Liver (tissue), 9 donors: Measurements from ENCODE around the gene SLC25A29. TPM values are rescaled to one million over a fixed set of nuclear protein-coding genes. Genes with fewer than 3 reads are reported as not detected.
A peak's percentile ranks its signal among the peaks of the same experiment; 100 is the strongest.

Experiments
- DNase-seq: peaks from one replicate; pipeline ENCODE4 v3.0.0-alpha.2; 2017; ENCODE audit warnings: low spot score
- H3K27ac ChIP-seq, 2 donors: one replicate each; pipeline ENCODE4 v1.7.0; 2013; ENCODE audit warnings: inconsistent platforms in 2 of 2, low read length in 2 of 2, control low read depth in 1 of 2, low read depth in 1 of 2, mild to moderate bottlenecking in 1 of 2
- H3K27me3 ChIP-seq, 4 donors: one replicate each; pipeline versions ENCODE4 v1.6.1 to v1.7.0; 2013; ENCODE audit warnings: low read length in 3 of 4, inconsistent platforms in 1 of 4, mild to moderate bottlenecking in 1 of 4, moderate library complexity in 1 of 4; ENCODE audit not compliant: control insufficient read depth in 4 of 4, insufficient read depth in 4 of 4
- H3K36me3 ChIP-seq, 4 donors: one replicate each; pipeline versions ENCODE4 v1.6.1 to v1.7.0; 2013; ENCODE audit warnings: low read length in 3 of 4, mild to moderate bottlenecking in 3 of 4, low read depth in 1 of 4, moderate library complexity in 1 of 4; ENCODE audit not compliant: control insufficient read depth in 4 of 4, insufficient read depth in 3 of 4
- H3K4me1 ChIP-seq, 4 donors: one replicate each; pipeline versions ENCODE4 v1.6.1 to v1.7.0; 2013; ENCODE audit warnings: low read length in 3 of 4, mild to moderate bottlenecking in 3 of 4, moderate library complexity in 1 of 4; ENCODE audit not compliant: control insufficient read depth in 4 of 4, insufficient read depth in 4 of 4
- H3K4me3 ChIP-seq, 3 donors: one replicate each; pipeline versions ENCODE4 v1.6.1 to v1.7.0; 2013; ENCODE audit warnings: low read length in 3 of 3, control low read depth in 1 of 3, low read depth in 1 of 3, mild to moderate bottlenecking in 1 of 3
- H3K9ac ChIP-seq, 2 donors: one replicate each; pipeline ENCODE4 v1.7.0; 2013; ENCODE audit warnings: low read length in 2 of 2, mild to moderate bottlenecking in 2 of 2, moderate library complexity in 2 of 2, control low read depth in 1 of 2, low read depth in 1 of 2
- H3K9me3 ChIP-seq, 4 donors: one replicate each; pipeline versions ENCODE4 v1.6.1 to v1.7.0; 2013; ENCODE audit warnings: low read length in 3 of 4; ENCODE audit not compliant: control insufficient read depth in 4 of 4
- CTCF ChIP-seq: fragments of 150-350 bp; IDR thresholded peaks from 2 replicates; pipeline ENCODE4 v1.5.1; 2017; ENCODE audit warnings: improper control_type of control experiment, low read depth, low read length; ENCODE audit not compliant: missing input control
- EGR1 ChIP-seq, 2 donors: IDR thresholded peaks; 2 replicates each; pipeline ENCODE4 v1.6.1; 2016 to 2018; ENCODE audit warnings: antibody characterized with exemption in 2 of 2, low read depth in 2 of 2
- FOXA1 ChIP-seq: IDR thresholded peaks from 2 replicates; pipeline ENCODE4 v1.6.1; 2016; ENCODE audit warnings: antibody characterized with exemption
- FOXA2 ChIP-seq: IDR thresholded peaks from 2 replicates; pipeline ENCODE4 v1.6.1; 2016; ENCODE audit warnings: antibody characterized with exemption
- HNF4A ChIP-seq, 2 donors: conservative IDR thresholded peaks; 2 replicates each; pipeline ENCODE4 v1.6.1; 2016; ENCODE audit warnings: antibody characterized with exemption in 2 of 2, mild to moderate bottlenecking in 2 of 2
- HNF4G ChIP-seq: IDR thresholded peaks from 2 replicates; pipeline ENCODE4 v1.6.1; 2016; ENCODE audit warnings: antibody characterized with exemption
- MAX ChIP-seq: IDR thresholded peaks from 2 replicates; pipeline ENCODE4 v1.6.1; 2016; ENCODE audit warnings: antibody characterized with exemption
- NR2F2 ChIP-seq: IDR thresholded peaks from 2 replicates; pipeline ENCODE4 v1.6.1; 2016; ENCODE audit warnings: antibody characterized with exemption
- RAD21 ChIP-seq, 2 donors: IDR thresholded peaks; 2 replicates each; pipeline ENCODE4 v1.6.1; 2016; ENCODE audit warnings: antibody characterized with exemption in 2 of 2, mild to moderate bottlenecking in 2 of 2
- REST ChIP-seq: IDR thresholded peaks from 2 replicates; pipeline ENCODE4 v1.6.1; 2016; ENCODE audit warnings: antibody characterized with exemption, mild to moderate bottlenecking
- RXRA ChIP-seq, 2 donors: IDR thresholded peaks; 2 replicates each; pipeline ENCODE4 v1.6.1; 2017 to 2018; ENCODE audit warnings: antibody characterized with exemption in 2 of 2, mild to moderate bottlenecking in 1 of 2
- SP1 ChIP-seq: IDR thresholded peaks from 2 replicates; pipeline ENCODE4 v1.6.1; 2018; ENCODE audit warnings: antibody characterized with exemption, mild to moderate bottlenecking
- TAF1 ChIP-seq: conservative IDR thresholded peaks from 2 replicates; pipeline ENCODE4 v1.6.1; 2016; ENCODE audit warnings: antibody characterized with exemption, mild to moderate bottlenecking
- YY1 ChIP-seq: IDR thresholded peaks from 2 replicates; pipeline ENCODE4 v1.6.1; 2016; ENCODE audit warnings: antibody characterized with exemption, mild to moderate bottlenecking
- WGBS: extraction: QIAGEN DNeasy Blood & Tissue Kit; methylation state at CpG from one replicate; pipeline ENCODE4 v1.1.7; 2013; 5-methylcytosine and 5-hydroxymethylcytosine counted together
- polyA plus RNA-seq, 2 donors: library from polyadenylated mRNA; stranded (reverse) in 1 of 2; unstranded in 1 of 2; fragments of 200-250 nt in 1 of 2; fragments of >200 nt in 1 of 2; fragmentation: Nextera tagmentation in 1 of 2; extraction: Ambion mirVana in 1 of 2; gene quantifications; one replicate each; pipeline versions ENCODE4 v1.2.1 to v1.2.3, GENCODE V29; 2013 to 2015
- total RNA-seq, 2 donors: library from RNA; depleted of rRNA; stranded (reverse); fragments of >200 nt; gene quantifications; one replicate each; pipeline ENCODE4 v1.2.3, GENCODE V29; 2014
- TF ChIP-seq, protein P1 (sequence below): IDR thresholded peaks from 2 replicates; pipeline ENCODE4 v1.6.1; 2016; ENCODE audit warnings: antibody characterized with exemption
- donor health status: healthy.
- donor health status: healthy.
- donor health status: healthy.
- donor health status: healthy.
- donor health status: healthy.

SLC25A29 gene
- total and polyA plus RNA-seq, 4 donors = 2.4 to 13.9 (median 8.9) TPM

- no peak for TF ChIP-seq FOXA1
- TF ChIP-seq SP1 = no peak
- no peak for TF ChIP-seq HNF4G
- no peak for TF ChIP-seq HNF4A (conservative IDR thresholded peaks at IDR 0.05)
- no peak for TF ChIP-seq CTCF
- no peak for TF ChIP-seq YY1
- TF ChIP-seq, protein P1, sequence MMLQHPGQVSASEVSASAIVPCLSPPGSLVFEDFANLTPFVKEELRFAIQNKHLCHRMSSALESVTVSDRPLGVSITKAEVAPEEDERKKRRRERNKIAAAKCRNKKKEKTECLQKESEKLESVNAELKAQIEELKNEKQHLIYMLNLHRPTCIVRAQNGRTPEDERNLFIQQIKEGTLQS = no peak
- TF ChIP-seq RXRA (IDR thresholded peaks at IDR 0.05) = no peak
- no peak for TF ChIP-seq TAF1
- TF ChIP-seq RAD21 (IDR thresholded peaks at IDR 0.05) = no peak
- no peak for TF ChIP-seq NR2F2
- no peak for TF ChIP-seq FOXA2
- TF ChIP-seq EGR1 (IDR thresholded peaks at IDR 0.05; ENCODE audit: low read depth in 2 of 2) = no peak
- Histone ChIP-seq H3K4me1 (peaks cover 22 to 49% (median 42%) of the 10 kb centered on the region in 4 donors), H3K4me3 (no peak overlapping the region), H3K36me3 (peaks cover 0 to 5% (median 4%) of the 10 kb centered on the region in 4 donors), H3K9ac (no peak overlapping the region), H3K27me3 (no peaks in the 10 kb centered on the region), H3K27ac (peak overlapping the region; percentile 26 to 94), H3K9me3 (no peaks in the 10 kb centered on the region)
- no peak for DNase-seq
- 82% methylated on average over 15 of the region's 15 CpGs for WGBS
Observed at GRCh38 chr14:100322138-100322957, 16.1 kb upstream of the SLC25A29 start.

DNA sequence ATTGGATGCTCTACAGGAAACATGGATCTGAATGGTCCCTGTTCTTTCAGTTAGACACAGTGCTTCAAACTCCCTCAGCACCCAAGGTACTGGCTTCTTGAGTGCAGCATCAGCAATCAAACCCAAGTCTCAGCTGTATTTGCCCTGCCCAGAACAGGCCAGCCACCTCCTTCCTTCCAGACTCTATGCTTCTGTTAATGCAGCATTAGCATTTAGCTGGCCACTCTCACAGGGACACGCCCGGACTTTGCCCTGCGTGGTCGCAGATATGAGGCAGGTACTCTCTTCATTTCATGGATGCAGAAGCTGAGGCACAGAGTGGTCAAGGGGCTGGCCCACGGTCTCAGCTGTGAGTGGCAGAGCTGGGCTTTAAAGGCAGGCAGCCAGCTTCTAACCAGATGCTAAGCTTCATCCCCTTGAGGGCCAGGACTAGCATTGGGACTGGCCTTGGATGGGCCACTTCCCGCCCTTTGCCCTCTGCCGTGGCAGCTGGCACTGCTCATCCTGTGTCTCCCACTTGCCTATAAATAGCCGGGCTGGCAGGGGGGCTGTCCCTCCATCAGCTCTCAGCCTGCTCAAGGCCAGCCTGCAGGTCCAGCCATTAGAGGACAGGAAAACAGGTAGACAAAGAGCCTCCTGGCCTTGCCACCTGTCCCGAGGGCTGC is 15.4 kb upstream of the SLC25A29 start:
- Histone ChIP-seq H3K36me3 (peaks cover 0 to 4% (median 1%) of the 10 kb centered on the region in 4 donors), H3K4me3 (no peak overlapping the region), H3K27me3 (no peaks in the 10 kb centered on the region), H3K4me1 (peaks cover 22 to 42% (median 37%) of the 10 kb centered on the region in 4 donors), H3K9me3 (no peaks in the 10 kb centered on the region), H3K9ac (no peak overlapping the region), H3K27ac (peak overlapping the region; percentile 26 to 94)
- peak; percentile 47 for TF ChIP-seq HNF4G
- TF ChIP-seq MAX = no peak
- peak; percentile 85 to 93 for TF ChIP-seq HNF4A (conservative IDR thresholded peaks at IDR 0.05)
- no peak for TF ChIP-seq NR2F2
- TF ChIP-seq RXRA (IDR thresholded peaks at IDR 0.05) = peak; percentile 73 to 86
- TF ChIP-seq REST = no peak
- peak; percentile 81 for TF ChIP-seq SP1
- TF ChIP-seq CTCF = no peak
- peak; percentile 48 for TF ChIP-seq YY1
- no peak for TF ChIP-seq FOXA2
- 42% methylated on average over 9 of the region's 9 CpGs for WGBS
- DNase-seq = no peak
